Fibroblast of upper back skin (primary cell): ENCODE results near the gene LYG2.
"Not testable (repeated sequence)": the region's sequence is repeated elsewhere in the genome, so short reads cannot be mapped to it uniquely, and the experiment has no call there.

Experiments
- DNase-seq: peaks from one replicate; pipeline ENCODE4 v3.0.0-alpha.2; 2013

LYG2 gene

GRCh38 chr2:99255491-99256318 is at the start of gene LYG2:
TSS of gene LYG2 (minus strand) at chr2:99255666. CDS start at chr2:99254260, 1,406 bp downstream.
- DNase-seq: no peak

GRCh38 chr2:99301097-99301496 is 45.6 kb upstream of the LYG2 start, which contains the start of gene LYG1:
TSS of gene LYG1 (minus strand) at chr2:99301197. CDS start at chr2:99295670, 5,527 bp downstream.
- DNase-seq: not testable (repeated sequence)

GRCh38 chr2:99299580-99299979 is 44.1 kb upstream of the LYG2 start:
- DNase-seq: no peak

GRCh38 chr2:99297994-99298393 is 42.5 kb upstream of the LYG2 start:
- DNase-seq: peak; percentile 27

GRCh38 chr2:99285526-99285925 is 30.1 kb upstream of the LYG2 start:
- no peak for DNase-seq

- DNase-seq: no peak
Measured at GRCh38 chr2:99279969-99280695, 24.7 kb upstream of the LYG2 start.

GRCh38 chr2:99278793-99279291 is 23.4 kb upstream of the LYG2 start:
- peak; percentile 98 for DNase-seq

GRCh38 chr2:99278195-99278765 is 22.8 kb upstream of the LYG2 start:
- DNase-seq: not testable (repeated sequence)

- no peak for DNase-seq
Measured at GRCh38 chr2:99275882-99276281, 20.4 kb upstream of the LYG2 start.

- no peak for DNase-seq
Measured at GRCh38 chr2:99261242-99261641, 5.8 kb upstream of the LYG2 start.

- DNase-seq: no peak
Measured at GRCh38 chr2:99260184-99260583, 4.7 kb upstream of the LYG2 start.

- no peak for DNase-seq
Measured at GRCh38 chr2:99259465-99259864, 4.0 kb upstream of the LYG2 start.

GRCh38 chr2:99256677-99257076 is 1.2 kb upstream of the LYG2 start:
- DNase-seq: no peak

GRCh38 chr2:99249951-99250350 is 5.5 kb downstream of the LYG2 start:
- no peak for DNase-seq

- DNase-seq: no peak
Measured at GRCh38 chr2:99242151-99242550, 13.3 kb downstream of the LYG2 start.

- no peak for DNase-seq
Measured at GRCh38 chr2:99240431-99240830, 15.0 kb downstream of the LYG2 start.

GRCh38 chr2:99238599-99238998 is 16.9 kb downstream of the LYG2 start:
- DNase-seq: no peak

- not testable (repeated sequence) for DNase-seq
Measured at GRCh38 chr2:99233177-99233576, 22.3 kb downstream of the LYG2 start.

- no peak for DNase-seq
Measured at GRCh38 chr2:99217929-99218501, 37.5 kb downstream of the LYG2 start.

GRCh38 chr2:99216096-99216495 is 39.4 kb downstream of the LYG2 start:
- no peak for DNase-seq

- DNase-seq: no peak
Measured at GRCh38 chr2:99205491-99205890, 50.0 kb downstream of the LYG2 start.

GRCh38 chr2:99201959-99202678 is 53.3 kb downstream of the LYG2 start:
- no peak for DNase-seq
